Esophagus squamous epithelium (tissue), 5 donors: ENCODE data around the gene SGK2. TPM values are rescaled to one million over a fixed set of nuclear protein-coding genes. Genes with fewer than 3 reads are reported as not detected.

Source experiments
- DNase-seq: peaks from one replicate; lab custom pipeline; 2025; lab: John Stamatoyannopoulos, UW
- H3K27ac ChIP-seq, 4 donors: fragments of 200-600 bp; sonication (generic); one replicate each; pipeline ENCODE4 v1.5.1; 2016 to 2019; ENCODE audit warnings: mild to moderate bottlenecking in 1 of 4
- H3K27me3 ChIP-seq, 4 donors: fragments of 200-600 bp; sonication (generic); 1 replicate in 3 of 4; 2 replicates in 1 of 4; pipeline versions ENCODE4 v1.5.1 to v1.6.0; 2017 to 2021; ENCODE audit warnings: antibody characterized with exemption in 1 of 4
- H3K36me3 ChIP-seq, 3 donors: fragments of 200-600 bp; sonication (generic); one replicate each; pipeline ENCODE4 v1.5.1; 2016 to 2019
- H3K4me1 ChIP-seq, 3 donors: fragments of 200-600 bp; sonication (generic); one replicate each; pipeline ENCODE4 v1.5.1; 2017 to 2019
- H3K4me3 ChIP-seq, 4 donors: fragments of 200-600 bp; sonication (generic); 1 replicate in 3 of 4; 2 replicates in 1 of 4; pipeline ENCODE4 v1.5.1; 2016 to 2019; ENCODE audit warnings: mild to moderate bottlenecking in 2 of 4, moderate library complexity in 1 of 4
- H3K9me3 ChIP-seq, 3 donors: fragments of 200-600 bp; sonication (generic); one replicate each; pipeline ENCODE4 v1.5.1; 2016 to 2019
- CTCF ChIP-seq, 6 experiments: fragments of 450-650 bp in 4 of 6; fragments of 200-600 bp in 2 of 6; sonication (generic) in 2 of 6; IDR thresholded peaks; one replicate each; pipeline ENCODE4 v1.5.1; 2016 to 2019; ENCODE audit warnings: antibody characterized with exemption in 6 of 6, mild to moderate bottlenecking in 4 of 6, moderate library complexity in 4 of 6
- POLR2A ChIP-seq, 4 donors: fragments of 450-650 bp; IDR thresholded peaks; one replicate each; pipeline ENCODE4 v1.6.1; 2017; ENCODE audit warnings: antibody characterized with exemption in 4 of 4, mild to moderate bottlenecking in 4 of 4, moderate library complexity in 3 of 4
- WGBS, 2 donors: methylation state at CpG; one replicate each; pipeline ENCODE4 v1.1.5; 2018; 5-methylcytosine and 5-hydroxymethylcytosine counted together
- intact Hi-C: fragments of 100-400 bp; cut with DNase I; formaldehyde crosslinking; loops from one replicate; pipeline ENCODE4 v1.15.0; 2022
- total RNA-seq, 4 donors: library from RNA; depleted of rRNA; stranded (reverse); fragments of >200 nt; gene quantifications; one replicate each; pipeline ENCODE4 v1.1.0, GENCODE V29; 2016
- donor health status: DM: yes; HTN: yes; CAD: no.

Gene SGK2
- total RNA-seq, 4 donors from 2014 or later, result 0.68 to 3.6 TPM; not detected in 2

GRCh38 chr20:43538878-43539700, 19.7 kb upstream of the SGK2 start:
- no peak for DNase-seq
- H3K36me3 ChIP-seq, result peaks cover 0 to 71% (median 6%) of the 10 kb centered on the region in 3 donors
- no peaks in the 10 kb centered on the region for H3K9me3 ChIP-seq
- no peaks in the 10 kb centered on the region for H3K4me1 ChIP-seq
- no peak for TF ChIP-seq CTCF (IDR thresholded peaks at IDR 0.05)
- no peak for TF ChIP-seq POLR2A (IDR thresholded peaks at IDR 0.05)
- 75 to 82% methylated on average over 5 to 6 of the region's 6 CpGs for WGBS, 2 donors
- no peaks in the 10 kb centered on the region for H3K27me3 ChIP-seq
- no peak overlapping the region for H3K27ac ChIP-seq
- H3K4me3 ChIP-seq, result no peak overlapping the region
- intact Hi-C loops, result loop anchor here (10.0 kb wide), 1 partner anchor 546 kb away; no protein-coding TSS in a partner anchor

- 87 to 91% methylated on average over 10 to 15 of the region's 17 CpGs for whole genome bisulfite sequencing, 2 donors
- Histone ChIP-seq H3K27me3 (no peaks in the 10 kb centered on the region), H3K36me3 (peaks cover 0 to 72% (median 6%) of the 10 kb centered on the region in 3 donors), H3K9me3 (no peaks in the 10 kb centered on the region), H3K4me1 (no peaks in the 10 kb centered on the region), H3K4me3 (no peak overlapping the region), H3K27ac (no peak overlapping the region)
- DNase-seq, result no peak
- no peak for TF ChIP-seq POLR2A (IDR thresholded peaks at IDR 0.05)
- TF ChIP-seq CTCF (IDR thresholded peaks at IDR 0.05), result no peak
- intact Hi-C loops, result loop anchor here (10.0 kb wide), 1 partner anchor 545 kb away; no protein-coding TSS in a partner anchor
These were observed 18.7 kb upstream of the SGK2 start for GRCh38 chr20:43539975-43540672.

GRCh38 chr20:43540673-43541060, 18.2 kb upstream of the SGK2 start:
- H3K27ac ChIP-seq, result no peak overlapping the region
- H3K36me3 ChIP-seq, result peaks cover 0 to 72% (median 6%) of the 10 kb centered on the region in 3 donors
- no peak for DNase-seq
- H3K27me3 ChIP-seq, result no peaks in the 10 kb centered on the region
- intact Hi-C loops, result no loop called here
- 80 to 100% methylated on average over 3 to 5 of the region's 7 CpGs for WGBS, 2 donors
- no peaks in the 10 kb centered on the region for H3K9me3 ChIP-seq
- no peaks in the 10 kb centered on the region for H3K4me1 ChIP-seq
- H3K4me3 ChIP-seq, result no peak overlapping the region
- no peak for TF ChIP-seq CTCF (IDR thresholded peaks at IDR 0.05)
- no peak for TF ChIP-seq POLR2A (IDR thresholded peaks at IDR 0.05)

GRCh38 chr20:43541214-43541613, 17.6 kb upstream of the SGK2 start:
- Histone ChIP-seq H3K27me3 (no peaks in the 10 kb centered on the region), H3K27ac (no peak overlapping the region), H3K4me1 (no peaks in the 10 kb centered on the region), H3K36me3 (peaks cover 0 to 72% (median 6%) of the 10 kb centered on the region in 3 donors), H3K9me3 (no peaks in the 10 kb centered on the region), H3K4me3 (no peak overlapping the region)
- intact Hi-C loops, result no loop called here
- 5 to 35% methylated on average over 2 of the region's 2 CpGs for WGBS, 2 donors
- no peak for DNase-seq
- TF ChIP-seq POLR2A (IDR thresholded peaks at IDR 0.05) (no peak), CTCF (IDR thresholded peaks at IDR 0.05) (no peak)

GRCh38 chr20:43542161-43542560, 16.7 kb upstream of the SGK2 start:
- TF ChIP-seq POLR2A (IDR thresholded peaks at IDR 0.05), result no peak
- no peak for TF ChIP-seq CTCF (IDR thresholded peaks at IDR 0.05)
- no peak overlapping the region for H3K27ac ChIP-seq
- H3K9me3 ChIP-seq, result no peaks in the 10 kb centered on the region
- peaks cover 0 to 65% (median 6%) of the 10 kb centered on the region in 3 donors for H3K36me3 ChIP-seq
- intact Hi-C loops, result no loop called here
- no peaks in the 10 kb centered on the region for H3K27me3 ChIP-seq
- no peak overlapping the region for H3K4me3 ChIP-seq
- 72 to 78% methylated on average over 4 to 5 of the region's 5 CpGs for WGBS, 2 donors
- no peak for DNase-seq
- H3K4me1 ChIP-seq, result no peaks in the 10 kb centered on the region
